SK-N-SH (cell line): ENCODE data around the gene OR51B6.
"Not testable (repeated sequence)": the region's sequence is repeated elsewhere in the genome, so short reads cannot be mapped to it uniquely, and the experiment has no call there.

Source experiments
- CHD2 ChIP-seq: fragments of 150-350 bp; IDR thresholded peaks from 2 replicates; pipeline ENCODE4 v1.6.1; 2018; ENCODE audit warnings: low read length; ENCODE audit not compliant: partially characterized antibody
- CTCF ChIP-seq: fragments of 200-600 bp; sonication (generic); IDR thresholded peaks from 2 replicates; pipeline ENCODE4 v1.6.1; 2017; ENCODE audit warnings: antibody characterized with exemption, mild to moderate bottlenecking, moderate library complexity
- EP300 ChIP-seq, 2 experiments: IDR thresholded peaks; 2 replicates each; pipeline versions ENCODE4 v1.4.0 to v1.6.1; 2012; ENCODE audit warnings: borderline replicate concordance in 1 of 2, low read depth in 1 of 2, low read length in 1 of 2
- GATA2 ChIP-seq: sonication (generic); formaldehyde crosslinking; IDR thresholded peaks from 2 replicates; pipeline ENCODE4 v1.5.0; 2020; ENCODE audit warnings: mild to moderate bottlenecking, missing genetic modification reagents
- POLR2AphosphoS5 ChIP-seq: IDR thresholded peaks from 2 replicates; pipeline ENCODE4 v1.6.1; 2012; ENCODE audit warnings: low read depth, low read length
- RFX5 ChIP-seq: IDR thresholded peaks from 2 replicates; pipeline ENCODE4 v1.6.1; 2012; ENCODE audit warnings: mild to moderate bottlenecking, improper control_type of control experiment, low read length
- YY1 ChIP-seq: IDR thresholded peaks from 2 replicates; pipeline ENCODE4 v1.4.0; 2012; ENCODE audit warnings: low read depth, mild to moderate bottlenecking

GRCh38 chr11:5356031-5356430 is 4.7 kb downstream of the OR51B6 start:
- not testable (repeated sequence) for TF ChIP-seq CTCF; RFX5; CHD2; YY1; EP300 (IDR thresholded peaks at IDR 0.05; ENCODE audit: borderline replicate concordance in 1 of 2, low read depth in 1 of 2, low read length in 1 of 2); GATA2; POLR2AphosphoS5
